Endothelial cell of umbilical vein (primary cell): ENCODE measurements around the gene EYS. TPM values are rescaled to one million over a fixed set of nuclear protein-coding genes. Genes with fewer than 3 reads are reported as not detected.
A peak's percentile ranks its signal among the peaks of the same experiment; 100 is the strongest.

Experiments used
- BruUV-seq: library from RNA; stranded (reverse); fragments of 400-500 nt; replicated peaks from 2 replicates; lab custom pipeline; 2021; lab: Mats Ljungman, UMichigan
- CTCF ChIA-PET: fragments of 300-600, 350-600 bp; sonication (Branson Sonifier 250); formaldehyde crosslinking; loops from one replicate; lab custom pipeline; 2021; ENCODE audit warnings: antibody characterized with exemption, inconsistent platforms; lab: Charles Lee
- POLR2A ChIA-PET: fragments of 300-600, 350-600 bp; sonication (Branson Sonifier 250); formaldehyde crosslinking; loops from one replicate; lab custom pipeline; 2021; ENCODE audit warnings: antibody characterized with exemption, inconsistent platforms; lab: Charles Lee
- DNase-seq: peaks from one replicate; pipeline ENCODE4 v3.0.0-alpha.2; 2011; ENCODE audit warnings: low read depth, low spot score
- FAIRE-seq: peaks from 2 replicates; lab custom pipeline; 2011; peaks lifted over from hg19 to GRCh38; lab: Jason Lieb, UNC
- H2AFZ ChIP-seq: 2 replicates; pipeline ENCODE4 v1.6.0; 2012; ENCODE audit warnings: low read depth, low read length, control low read depth, inconsistent platforms
- H3K27ac ChIP-seq: 2 replicates; pipeline ENCODE4 v1.5.1; 2011; ENCODE audit warnings: low read depth, mild to moderate bottlenecking, control low read depth, low read length, moderate library complexity; ENCODE audit not compliant: insufficient read depth
- H3K27me3 ChIP-seq, 2 experiments: 2 replicates each; pipeline versions ENCODE4 v1.6.0 to v1.6.1; 2011; ENCODE audit warnings: low read length in 2 of 2, mixed read lengths in 1 of 2; ENCODE audit not compliant: control insufficient read depth in 2 of 2, insufficient read depth in 2 of 2
- H3K36me3 ChIP-seq, 2 experiments: 2 replicates in 1 of 2; 3 replicates in 1 of 2; pipeline ENCODE4 v1.5.1; 2011; ENCODE audit warnings: low read length in 2 of 2, mild to moderate bottlenecking in 1 of 2, moderate library complexity in 1 of 2; ENCODE audit not compliant: control insufficient read depth in 2 of 2, insufficient read depth in 2 of 2; ENCODE audit errors: extremely low read depth in 1 of 2
- H3K4me1 ChIP-seq: 3 replicates; pipeline ENCODE4 v1.5.1; 2011; ENCODE audit warnings: mild to moderate bottlenecking, low read length; ENCODE audit not compliant: control insufficient read depth, insufficient read depth; ENCODE audit errors: extremely low read depth
- H3K4me2 ChIP-seq: 2 replicates; pipeline ENCODE4 v1.6.1; 2011; ENCODE audit warnings: low read length, control low read depth, mixed read lengths; ENCODE audit not compliant: insufficient read depth
- H3K4me3 ChIP-seq, 3 experiments: fragments of 200-600 bp in 1 of 3; sonication (generic), shearing (Covaris generic) in 1 of 3; replicated peaks in 1 of 3; 2 replicates each; pipeline ENCODE4 v1.5.1; 2011 to 2016; ENCODE audit warnings: control low read depth in 3 of 3, low read length in 3 of 3, mild to moderate bottlenecking in 2 of 3, inconsistent platforms in 1 of 3, low read depth in 1 of 3, moderate library complexity in 1 of 3; ENCODE audit not compliant: insufficient read depth in 1 of 3
- H3K79me2 ChIP-seq: 2 replicates; pipeline ENCODE4 v1.6.0; 2012; ENCODE audit warnings: low read length, inconsistent platforms; ENCODE audit not compliant: control insufficient read depth, insufficient read depth
- H3K9ac ChIP-seq: replicated peaks from 2 replicates; pipeline ENCODE3; 2011; ENCODE audit warnings: low read length, control low read depth; ENCODE audit not compliant: insufficient read depth; ENCODE audit errors: extremely low read depth
- H3K9me1 ChIP-seq: replicated peaks from 3 replicates; pipeline ENCODE4 v1.6.0; 2011; ENCODE audit warnings: mild to moderate bottlenecking, low read length; ENCODE audit not compliant: control insufficient read depth, insufficient read depth; ENCODE audit errors: extremely low read depth
- H3K9me3 ChIP-seq: replicated peaks from 2 replicates; pipeline ENCODE4 v1.5.1; 2012; ENCODE audit warnings: low read length, inconsistent platforms; ENCODE audit not compliant: control insufficient read depth, insufficient read depth
- H4K20me1 ChIP-seq: replicated peaks from 2 replicates; pipeline ENCODE3; 2011; ENCODE audit warnings: mild to moderate bottlenecking, low read length; ENCODE audit not compliant: control insufficient read depth, insufficient read depth; ENCODE audit errors: extremely low read depth
- CTCF ChIP-seq, 2 donors: IDR thresholded peaks; 1 replicate in 1 of 2; 2 replicates in 1 of 2; pipeline ENCODE4 v1.5.1; 2011; ENCODE audit warnings: low read length in 2 of 2, mild to moderate bottlenecking in 2 of 2, moderate library complexity in 2 of 2, control low read depth in 1 of 2, inconsistent platforms in 1 of 2, low read depth in 1 of 2; ENCODE audit not compliant: insufficient read depth in 1 of 2; ENCODE audit errors: extremely low read depth in 1 of 2
- EZH2 ChIP-seq: IDR thresholded peaks from 2 replicates; pipeline ENCODE4 v1.6.1; 2012; ENCODE audit warnings: borderline replicate concordance, low read depth, mild to moderate bottlenecking, moderate library complexity, low read length, inconsistent platforms; ENCODE audit not compliant: severe bottlenecking
- FOS ChIP-seq: IDR thresholded peaks from 2 replicates; pipeline ENCODE4 v1.6.1; 2011; ENCODE audit warnings: mild to moderate bottlenecking, low read length, moderate library complexity, borderline replicate concordance; ENCODE audit not compliant: insufficient read depth
- GATA2 ChIP-seq: IDR thresholded peaks from 2 replicates; pipeline ENCODE4 v1.7.0; 2011; ENCODE audit warnings: low read depth, mild to moderate bottlenecking, moderate library complexity, mixed read lengths, low read length; ENCODE audit not compliant: insufficient read length, insufficient read depth
- JUN ChIP-seq: IDR thresholded peaks from 2 replicates; pipeline ENCODE4 v1.6.1; 2011; ENCODE audit warnings: borderline replicate concordance, low read depth; ENCODE audit not compliant: insufficient read length, insufficient read depth
- MYC ChIP-seq: IDR thresholded peaks from one replicate; pipeline ENCODE4 v1.6.1; 2011; ENCODE audit warnings: mild to moderate bottlenecking, low read depth, low read length
- POLR2A ChIP-seq: IDR thresholded peaks from 2 replicates; pipeline ENCODE4 v1.6.1; 2012; ENCODE audit warnings: low read depth, mild to moderate bottlenecking, control low read depth, low read length
- POLR2AphosphoS5 ChIP-seq: IDR thresholded peaks from 2 replicates; pipeline ENCODE4 v1.6.1; 2012; ENCODE audit warnings: low read depth, mild to moderate bottlenecking, control low read depth, low read length, moderate library complexity; ENCODE audit not compliant: insufficient read depth
- dilution Hi-C: fragments of 300-500 bp; cut with MboI; formaldehyde crosslinking; loops from one replicate; pipeline ENCODE4 v1.15.0; 2019; ENCODE audit warnings: low sequenced_read_pairs; ENCODE audit not compliant: extremely low pct_ligation_motif_present
- intact Hi-C: fragments of 100-400 bp; cut with micrococcal nuclease; formaldehyde crosslinking; loops from one replicate; pipeline ENCODE4 v1.10.0; 2022
- polyA plus RNA-seq, 4 experiments: library from polyadenylated mRNA; depleted of rRNA in 3 of 4; stranded (reverse) in 3 of 4; unstranded in 1 of 4; fragments of >200 nt; gene quantifications; 2 replicates each; pipeline versions ENCODE4 v1.2.1 to v1.2.3, GENCODE V29; 2011 to 2012; ENCODE audit warnings: missing spikeins in 1 of 4
- total RNA-seq: library from RNA; stranded (reverse); gene quantifications from 2 replicates; pipeline ENCODE4 v1.2.3, GENCODE V29; 2021
- TF ChIP-seq, protein P1 (sequence below): IDR thresholded peaks from 2 replicates; pipeline ENCODE4 v1.6.1; 2011; ENCODE audit not compliant: insufficient read depth, insufficient read length

The EYS gene
- total and polyA plus RNA-seq, 2 donors (not counting 3 experiments of a cell fraction or from before 2014, with no cell fraction given): 0.01 to 0.27 TPM

DNA sequence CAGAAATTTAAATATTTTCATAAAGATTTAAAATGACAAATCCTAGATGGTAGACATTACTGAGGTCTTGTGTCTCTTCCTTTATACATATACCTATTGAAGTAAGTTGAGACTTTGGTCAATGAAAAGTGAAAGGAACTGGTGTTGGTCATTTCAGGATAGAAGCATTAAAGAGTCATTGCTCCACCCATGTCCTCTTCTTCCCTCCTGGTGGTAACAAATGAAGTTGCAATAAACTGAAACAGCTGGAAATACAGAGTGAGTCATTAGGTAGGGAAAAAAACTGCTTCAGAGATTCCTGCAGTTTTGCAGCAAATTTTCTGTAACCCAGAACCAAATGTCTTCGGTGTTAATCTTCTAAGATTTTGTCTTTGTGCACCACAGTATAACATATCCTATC is 448.0 kb downstream of the EYS start:
- DNase-seq: peak; percentile 35
- no TSS peak for BruUV-seq
- CTCF ChIA-PET: interaction anchor here (0.6 to 1.6 kb wide), 2 partner anchors 12 to 109 kb away, joined by 3 read pairs; no protein-coding TSS in a partner anchor
- Histone ChIP-seq H3K27me3 (no peaks in the 10 kb centered on the region), H3K4me1 (no peaks in the 10 kb centered on the region), H3K27ac (no peak overlapping the region), H3K9ac (no peak overlapping the region), H3K79me2 (no peaks in the 10 kb centered on the region), H3K4me3 (no peak overlapping the region), H3K9me3 (no peaks in the 10 kb centered on the region), H3K9me1 (no peaks in the 10 kb centered on the region), H3K4me2 (no peak overlapping the region), H4K20me1 (no peaks in the 10 kb centered on the region), H2AFZ (no peak overlapping the region), H3K36me3 (no peaks in the 10 kb centered on the region)
- TF ChIP-seq MYC: no peak
- TF ChIP-seq CTCF (IDR thresholded peaks at IDR 0.05; ENCODE audit: extremely low read depth in 1 of 2, insufficient read depth in 1 of 2, low read depth in 1 of 2, low read length in 2 of 2): peak in 1 of 2 donors; percentile 20
- TF ChIP-seq JUN: peak; percentile 4
- TF ChIP-seq, protein P1, sequence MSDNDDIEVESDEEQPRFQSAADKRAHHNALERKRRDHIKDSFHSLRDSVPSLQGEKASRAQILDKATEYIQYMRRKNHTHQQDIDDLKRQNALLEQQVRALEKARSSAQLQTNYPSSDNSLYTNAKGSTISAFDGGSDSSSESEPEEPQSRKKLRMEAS: no peak
- no peak for TF ChIP-seq POLR2A
- TF ChIP-seq GATA2: no peak
- peak; percentile 44 for TF ChIP-seq FOS
- TF ChIP-seq EZH2: no peak
- no peak for TF ChIP-seq POLR2AphosphoS5
- intact Hi-C loops (no loop called here), dilution Hi-C loops (no loop called here)
- POLR2A ChIA-PET: no interaction called here
- peak; percentile 57 for FAIRE-seq
